HepG2 (cell line): ENCODE measurements around the gene ULBP1. TPM values are rescaled to one million over a fixed set of nuclear protein-coding genes. Genes with fewer than 3 reads are reported as not detected.

Experiments
- ATAC-seq: fragments of 200-7000 bp; cut with Tn5 transposase; 3 replicates; pipeline ENCODE4 v1.9.1; 2020; ENCODE audit warnings: mild to moderate bottlenecking, moderate library complexity
- BruUV-seq: library from RNA; stranded (reverse); fragments of 400-500 nt; replicated peaks from 2 replicates; lab custom pipeline; 2021; lab: Mats Ljungman, UMichigan
- CTCF ChIA-PET: fragments of 300-600 bp; formaldehyde crosslinking; extraction: SDS; loops from one replicate; lab custom pipeline; 2021; ENCODE audit warnings: low total read pairs, inconsistent platforms, low intra/inter-chr PET ratio; lab: Yijun Ruan, JAX
- POLR2A ChIA-PET: fragments of 350-600 bp; sonication (Branson Sonifier 250); formaldehyde crosslinking; loops from one replicate; lab custom pipeline; 2020; ENCODE audit warnings: antibody characterized with exemption, inconsistent platforms; lab: Yijun Ruan, JAX
- DNase-seq: peaks from one replicate; pipeline ENCODE4 v3.0.0-alpha.2; 2015; ENCODE audit warnings: low spot score
- FAIRE-seq: peaks from 3 replicates; lab custom pipeline; 2011; peaks lifted over from hg19 to GRCh38; lab: Jason Lieb, UNC
- H2AFZ ChIP-seq: one replicate; pipeline ENCODE4 v1.6.1; 2011; ENCODE audit warnings: low read length, inconsistent platforms
- H3K27ac ChIP-seq: fragments of 300-600 bp; 3 replicates; pipeline ENCODE4 v1.8.0; 2011; ENCODE audit warnings: mixed run types, mild to moderate bottlenecking, mixed read lengths, low read length, inconsistent platforms; ENCODE audit not compliant: insufficient read depth; ENCODE audit errors: extremely low read length
- H3K27me3 ChIP-seq, 2 experiments: fragments of 200-600 bp in 1 of 2; 2 replicates in 1 of 2; 3 replicates in 1 of 2; pipeline versions ENCODE4 v1.6.0 to v1.8.0; 2011; ENCODE audit warnings: low read length in 2 of 2, mild to moderate bottlenecking in 2 of 2, moderate library complexity in 2 of 2, inconsistent platforms in 1 of 2; ENCODE audit not compliant: insufficient read depth in 2 of 2, control insufficient read depth in 1 of 2
- H3K36me3 ChIP-seq, 2 experiments: fragments of 200-600 bp in 1 of 2; replicated peaks in 1 of 2; 2 replicates in 1 of 2; 3 replicates in 1 of 2; pipeline versions ENCODE4 v1.5.1 to v1.8.0; 2011; ENCODE audit warnings: low read length in 2 of 2, inconsistent platforms in 1 of 2; ENCODE audit not compliant: insufficient read depth in 2 of 2, control insufficient read depth in 1 of 2
- H3K4me1 ChIP-seq: 2 replicates; pipeline ENCODE4 v1.5.1; 2012; ENCODE audit warnings: low read length, inconsistent platforms; ENCODE audit not compliant: insufficient read depth
- H3K4me2 ChIP-seq: 2 replicates; pipeline ENCODE4 v1.6.0; 2011; ENCODE audit warnings: low read depth, low read length, inconsistent platforms
- H3K4me3 ChIP-seq, 3 experiments: fragments of 200-600 bp in 1 of 3; sonication (generic), shearing (Covaris generic) in 1 of 3; replicated peaks in 1 of 3; 2 replicates each; pipeline ENCODE4 v1.5.1; 2011 to 2016; ENCODE audit warnings: low read length in 3 of 3, inconsistent platforms in 2 of 3, low read depth in 2 of 3, mild to moderate bottlenecking in 2 of 3, control low read depth in 1 of 3, mixed read lengths in 1 of 3; ENCODE audit not compliant: insufficient read depth in 1 of 3
- H3K79me2 ChIP-seq: one replicate; pipeline ENCODE4 v1.6.1; 2011; ENCODE audit warnings: low read length, inconsistent platforms; ENCODE audit not compliant: insufficient read depth
- H3K9ac ChIP-seq: 2 replicates; pipeline ENCODE4 v1.6.0; 2011; ENCODE audit warnings: mild to moderate bottlenecking, low read depth, low read length, inconsistent platforms; ENCODE audit not compliant: insufficient read depth
- H3K9me3 ChIP-seq: 2 replicates; pipeline ENCODE4 v1.5.1; 2012; ENCODE audit warnings: mild to moderate bottlenecking, low read length
- H4K20me1 ChIP-seq: 2 replicates; pipeline ENCODE4 v1.6.0; 2011; ENCODE audit warnings: inconsistent platforms, mild to moderate bottlenecking, low read length, moderate library complexity; ENCODE audit not compliant: insufficient read depth
- CREB1 ChIP-seq, 2 experiments: fragments of 450-650 bp in 1 of 2; IDR thresholded peaks; 2 replicates each; pipeline ENCODE4 v1.6.1; 2016 to 2017; ENCODE audit warnings: control low read depth in 1 of 2, mild to moderate bottlenecking in 1 of 2, missing compliant biosample characterization in 1 of 2, missing genetic modification characterization in 1 of 2
- E2F2 ChIP-seq: sonication (generic); formaldehyde crosslinking; IDR thresholded peaks from 2 replicates; pipeline ENCODE4 v1.4.0; 2020; ENCODE audit warnings: missing genetic modification reagents, borderline replicate concordance
- ELF3 ChIP-seq: IDR thresholded peaks from 2 replicates; pipeline ENCODE4 v1.6.1; 2016; ENCODE audit warnings: missing genetic modification reagents, missing compliant biosample characterization
- GABPB1 ChIP-seq: IDR thresholded peaks from 2 replicates; pipeline ENCODE4 v1.6.1; 2016; ENCODE audit warnings: mild to moderate bottlenecking, missing genetic modification reagents, moderate library complexity, missing compliant biosample characterization
- NFYC ChIP-seq: IDR thresholded peaks from 2 replicates; pipeline ENCODE4 v1.6.1; 2016; ENCODE audit warnings: missing genetic modification reagents, missing compliant biosample characterization
- PCBP1 ChIP-seq: fragments of 200-400 bp; formaldehyde crosslinking; IDR thresholded peaks from 2 replicates; pipeline ENCODE4 v1.6.1; 2017; ENCODE audit warnings: mild to moderate bottlenecking, low read depth, low read length, borderline replicate concordance
- PRDM4 ChIP-seq: sonication (generic); formaldehyde crosslinking; IDR thresholded peaks from 2 replicates; pipeline ENCODE4 v1.9.0; 2021; ENCODE audit warnings: missing genetic modification reagents, borderline replicate concordance
- PRPF4 ChIP-seq: fragments of 200-400 bp; formaldehyde crosslinking; IDR thresholded peaks from 2 replicates; pipeline ENCODE4 v1.6.1; 2016; ENCODE audit warnings: low read length, low read depth; ENCODE audit not compliant: poor library complexity, severe bottlenecking
- SAP130 ChIP-seq: IDR thresholded peaks from 2 replicates; pipeline ENCODE4 v1.6.1; 2016; ENCODE audit warnings: low read depth
- SP5 ChIP-seq: IDR thresholded peaks from 2 replicates; pipeline ENCODE4 v1.6.1; 2016; ENCODE audit warnings: low read depth, borderline replicate concordance
- TEAD3 ChIP-seq: optimal IDR thresholded peaks from 2 replicates; pipeline ENCODE3; 2016; ENCODE audit warnings: borderline replicate concordance
- THAP9 ChIP-seq: sonication (generic); formaldehyde crosslinking; IDR thresholded peaks from 2 replicates; pipeline ENCODE4; 2020; ENCODE audit warnings: missing genetic modification reagents, mild to moderate bottlenecking, borderline replicate concordance
- ZBTB21 ChIP-seq: sonication (generic); formaldehyde crosslinking; IDR thresholded peaks from 2 replicates; pipeline ENCODE4 v1.4.0; 2020; ENCODE audit warnings: missing genetic modification reagents
- ZBTB7B ChIP-seq: sonication (generic); formaldehyde crosslinking; IDR thresholded peaks from 2 replicates; pipeline ENCODE4 v1.4.0; 2020; ENCODE audit warnings: missing genetic modification reagents
- ZNF326 ChIP-seq: sonication (generic); formaldehyde crosslinking; IDR thresholded peaks from 2 replicates; pipeline ENCODE4 v1.4.0; 2020; ENCODE audit warnings: missing genetic modification reagents, borderline replicate concordance
- ZNF350 ChIP-seq: sonication (generic); formaldehyde crosslinking; IDR thresholded peaks from 2 replicates; pipeline ENCODE4 v1.4.0; 2020; ENCODE audit warnings: mild to moderate bottlenecking, low read depth, missing genetic modification reagents, borderline replicate concordance
- ZNF619 ChIP-seq: sonication (generic); formaldehyde crosslinking; IDR thresholded peaks from 2 replicates; pipeline ENCODE4 v1.4.0; 2020; ENCODE audit warnings: mild to moderate bottlenecking, missing genetic modification reagents
- ZNF782 ChIP-seq: sonication (generic); formaldehyde crosslinking; IDR thresholded peaks from 2 replicates; pipeline ENCODE4 v1.4.0; 2020; ENCODE audit warnings: missing genetic modification reagents, mild to moderate bottlenecking, borderline replicate concordance
- WGBS: methylation state at CpG from one replicate; pipeline ENCODE4 v1.1.6; 2017; ENCODE audit warnings: low lambda C conversion rate; 5-methylcytosine and 5-hydroxymethylcytosine counted together
- in situ Hi-C: cut with HindIII; loops from 2 replicates; pipeline ENCODE4 v1.10.0; 2017; ENCODE audit warnings: low pct_unique_long_range_greater_than_20kb; ENCODE audit not compliant: extremely low pct_ligation_motif_present
- intact Hi-C: fragments of 100-400 bp; cut with micrococcal nuclease; formaldehyde crosslinking; loops from one replicate; pipeline ENCODE4 v1.10.0; 2022; ENCODE audit not compliant: unreplicated experiment
- polyA plus RNA-seq, 8 experiments: library from polyadenylated mRNA; depleted of rRNA in 3 of 8; stranded (reverse) in 7 of 8; unstranded in 1 of 8; fragments of >200 nt; fragmentation: Illumina TruSeq in 4 of 8; extraction: Trizol in 4 of 8; gene quantifications; 2 replicates each; pipeline versions ENCODE4 v1.2.1 to v1.2.3, GENCODE V29; 2011 to 2016; ENCODE audit warnings: low read depth in 4 of 8, missing spikeins in 1 of 8, mixed read lengths in 1 of 8; ENCODE audit not compliant: insufficient read depth in 1 of 8
- total RNA-seq, 5 experiments: library from RNA; depleted of rRNA; stranded (reverse); fragments of >200 nt; fragmentation: Illumina TruSeq; extraction: Trizol; gene quantifications; 2 replicates each; pipeline ENCODE4 v1.2.3, GENCODE V29; 2016; ENCODE audit warnings: low read depth in 1 of 5

Gene ULBP1
- total and polyA plus RNA-seq, 2 of the 13 experiments (the other 11 are each of a cell fraction or from before 2014, with no cell fraction given), result 0.04 to 0.09 TPM

DNA sequence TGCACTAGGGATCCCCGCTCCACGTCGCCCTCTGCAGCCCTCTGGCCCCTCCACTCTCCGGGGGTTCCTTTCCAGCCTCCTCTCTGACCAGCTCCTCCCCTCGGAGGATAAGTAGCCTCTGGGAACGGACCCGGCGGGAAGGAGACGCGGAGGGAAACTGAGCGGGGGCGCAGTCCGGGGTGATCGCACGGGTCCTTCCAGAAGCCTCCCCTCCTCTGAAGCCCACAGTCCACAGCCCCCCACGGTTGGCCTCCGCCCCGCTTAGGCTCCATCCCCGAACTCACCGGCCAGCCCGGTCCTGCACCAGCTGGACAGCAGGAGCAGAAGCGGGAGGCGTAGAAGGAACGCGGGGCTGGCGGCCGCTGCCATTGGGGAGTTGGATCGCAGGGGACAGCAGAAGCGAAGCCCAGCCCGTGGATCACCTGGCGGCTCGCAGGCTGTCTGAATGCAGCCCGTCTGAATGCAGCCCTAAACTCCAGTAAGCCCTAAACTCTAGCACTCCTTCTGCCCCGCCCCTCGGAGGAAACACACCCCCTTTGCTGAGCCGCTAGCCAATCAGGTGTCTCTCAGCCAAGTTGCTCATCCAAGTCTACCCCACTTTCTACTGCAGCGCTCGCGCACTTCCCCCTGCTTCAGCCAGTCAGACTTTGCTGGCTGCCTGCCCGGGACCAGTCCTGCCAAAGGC lies 41.0 kb upstream of the ULBP1 start, which contains the start of gene RAET1G:
Gene RAET1G, minus strand, starts transcription at position 480 of the 685 bp plus-strand sequence. Its CDS starts 111 bp downstream, at position 369.
- 2% methylated on average over 23 of the region's 40 CpGs for WGBS
- Histone ChIP-seq H3K4me3 (peak within 1 kb of the TSS; percentile 44 to 70 (median 58); a peak in 5 of 6 replicates), H3K79me2 (no peaks in the 10 kb centered on the region), H3K27ac (no peak within 1 kb of the TSS), H2AFZ (no peak within 1 kb of the TSS), H3K9ac (no peak within 1 kb of the TSS; the same call in 1 of the 2 replicates), H3K27me3 (peaks cover 13 to 74% of the 10 kb centered on the region in 2 experiments), H3K4me1 (peaks cover 34% of the 10 kb centered on the region), H3K4me2 (peak within 1 kb of the TSS; percentile 79), H3K9me3 (no peaks in the 10 kb centered on the region), H4K20me1 (no peaks in the 10 kb centered on the region), H3K36me3 (no peaks in the 10 kb centered on the region; a peak in 1 of 5 replicates)
- ATAC-seq, result peak; percentile 59
- ChIA-PET CTCF (no interaction called here), POLR2A (no interaction called here)
- in situ Hi-C loops, result loop anchor here (5.0 kb wide), 2 partner anchors 80 to 200 kb away; no protein-coding TSS in a partner anchor
- intact Hi-C loops, result no loop called here
- DNase-seq, result peak; percentile 72
- FAIRE-seq, result peak; percentile 76
- no TSS peak for BruUV-seq
- TF ChIP-seq NFYC (CRISPR knock-in tag) (peak; percentile 69), E2F2 (CRISPR knock-in tag) (no peak), PRPF4 (no peak), ZBTB21 (CRISPR knock-in tag) (no peak), ZBTB7B (CRISPR knock-in tag) (peak; percentile 58; the same call in 1 of the 2 replicates), PCBP1 (no peak), ZNF326 (CRISPR knock-in tag) (no peak), SP5 (CRISPR knock-in tag) (peak; percentile 42; the same call in 1 of the 2 replicates), ZNF619 (CRISPR knock-in tag) (peak; percentile 29; the same call in 1 of the 2 replicates), ZNF782 (CRISPR knock-in tag) (0 out of 2 replicates have a peak, but pooled peaks have one; percentile 39), GABPB1 (CRISPR knock-in tag) (peak; percentile 58), ZNF350 (CRISPR knock-in tag) (no peak; the same call in 1 of the 2 replicates), CREB1 (IDR thresholded peaks at IDR 0.05) (no peak), CREB1 (CRISPR knock-in tag; IDR thresholded peaks at IDR 0.05) (no peak), THAP9 (CRISPR knock-in tag) (peak; percentile 22; the same call in 1 of the 2 replicates), PRDM4 (CRISPR knock-in tag) (no peak), SAP130 (CRISPR knock-in tag) (peak; percentile 16; the same call in 1 of the 2 replicates), ELF3 (CRISPR knock-in tag) (peak; percentile 13), TEAD3 (peak; percentile 42)
